Measurements from ENCODE around the gene CNOT1. TPM values are rescaled to one million over a fixed set of nuclear protein-coding genes. Genes with fewer than 3 reads are reported as not detected.

The CNOT1 gene
- total RNA-seq, 1 experiment from 2014 or later: 135 TPM

DNA sequence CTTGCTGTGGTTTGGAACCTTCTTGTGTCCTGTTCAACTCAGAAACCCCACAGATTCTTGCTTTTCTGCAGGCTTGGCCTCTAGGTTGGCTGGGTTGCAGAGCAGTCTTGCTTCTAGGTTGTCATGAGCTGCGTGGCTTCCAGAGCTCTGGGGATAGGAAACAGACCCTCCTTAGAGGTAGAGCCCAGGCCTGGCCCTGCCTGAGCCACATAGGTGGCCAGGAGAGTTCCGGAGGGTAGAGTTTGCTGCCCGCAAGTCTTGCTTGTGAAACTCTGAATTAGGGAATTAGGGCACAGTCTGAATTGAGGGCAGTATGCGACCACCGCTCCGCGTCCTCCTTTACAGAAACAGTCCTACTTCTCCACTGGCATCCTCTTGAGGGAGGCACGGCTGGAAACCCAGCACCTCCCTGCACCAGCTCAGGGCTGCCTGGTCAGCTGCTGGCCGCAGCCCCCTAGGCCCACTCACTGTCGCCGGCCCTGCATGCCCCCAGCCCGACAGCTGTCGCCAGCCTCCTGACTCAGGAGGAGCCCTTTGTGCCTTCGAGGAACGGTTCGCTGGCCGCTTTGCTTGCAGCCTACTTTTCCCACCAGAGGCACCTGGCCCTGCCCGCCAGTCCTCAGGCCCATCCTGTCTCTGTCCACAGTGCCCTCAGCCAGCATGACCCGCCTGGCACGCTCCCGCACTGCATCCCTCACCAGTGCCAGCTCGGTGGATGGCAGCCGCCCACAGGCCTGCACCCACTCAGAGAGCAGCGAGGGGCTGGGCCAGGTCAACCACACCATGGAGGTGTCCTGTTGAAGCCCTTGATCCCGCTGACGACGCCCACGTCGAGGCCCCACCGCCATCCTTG, 118.6 kb downstream of the CNOT1 start:
- intact Hi-C loops (cut with micrococcal nuclease): loop anchor here (10.0 kb wide), 1 partner anchor 124 kb away; no protein-coding TSS in a partner anchor
- Histone ChIP-seq H4K20me1 (ENCODE audit: low read length) (no peaks in the 10 kb centered on the region), H3K36me3 (ENCODE audit: low read depth, low read length) (no peaks in the 10 kb centered on the region), H3F3A (ENCODE audit: low read length, unreplicated experiment) (no peaks in the 10 kb centered on the region), H3K4me1 (ENCODE audit: insufficient read depth, low read length) (no peaks in the 10 kb centered on the region), H3K79me2 (ENCODE audit: low read length) (peaks cover 20% of the 10 kb centered on the region), H3K4me2 (ENCODE audit: low read length) (no peak overlapping the region), H3K9me3 (ENCODE audit: low read length) (no peaks in the 10 kb centered on the region), H3K27ac (ENCODE audit: low read length) (no peak overlapping the region), H3K9ac (ENCODE audit: low read length) (no peak overlapping the region), H2AFZ (ENCODE audit: low read length) (no peak overlapping the region), H3K27me3 (ENCODE audit: low read length) (no peaks in the 10 kb centered on the region), H3K4me3 (ENCODE audit: low read length) (no peak overlapping the region), H3K9me2 (replicated peaks; ENCODE audit: low read length) (no peaks in the 10 kb centered on the region)
- ATAC-seq (no peak), DNase-seq (no peak)
- no TSS peak for BruUV-seq (replicated peaks)
- TF ChIP-seq EZH2phosphoT487 (IDR thresholded peaks at IDR 0.05; ENCODE audit: borderline replicate concordance, low read length) (no peak), EZH2 (IDR thresholded peaks at IDR 0.05; ENCODE audit: low read length, unreplicated experiment) (no peak)
- TF ChIP-seq, protein P1, sequence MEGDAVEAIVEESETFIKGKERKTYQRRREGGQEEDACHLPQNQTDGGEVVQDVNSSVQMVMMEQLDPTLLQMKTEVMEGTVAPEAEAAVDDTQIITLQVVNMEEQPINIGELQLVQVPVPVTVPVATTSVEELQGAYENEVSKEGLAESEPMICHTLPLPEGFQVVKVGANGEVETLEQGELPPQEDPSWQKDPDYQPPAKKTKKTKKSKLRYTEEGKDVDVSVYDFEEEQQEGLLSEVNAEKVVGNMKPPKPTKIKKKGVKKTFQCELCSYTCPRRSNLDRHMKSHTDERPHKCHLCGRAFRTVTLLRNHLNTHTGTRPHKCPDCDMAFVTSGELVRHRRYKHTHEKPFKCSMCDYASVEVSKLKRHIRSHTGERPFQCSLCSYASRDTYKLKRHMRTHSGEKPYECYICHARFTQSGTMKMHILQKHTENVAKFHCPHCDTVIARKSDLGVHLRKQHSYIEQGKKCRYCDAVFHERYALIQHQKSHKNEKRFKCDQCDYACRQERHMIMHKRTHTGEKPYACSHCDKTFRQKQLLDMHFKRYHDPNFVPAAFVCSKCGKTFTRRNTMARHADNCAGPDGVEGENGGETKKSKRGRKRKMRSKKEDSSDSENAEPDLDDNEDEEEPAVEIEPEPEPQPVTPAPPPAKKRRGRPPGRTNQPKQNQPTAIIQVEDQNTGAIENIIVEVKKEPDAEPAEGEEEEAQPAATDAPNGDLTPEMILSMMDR (conservative IDR thresholded peaks at IDR 0.05; ENCODE audit: low read depth, low read length): no peak
- CTCF ChIA-PET: no interaction called here
- POLR2A ChIA-PET (ENCODE audit: unreplicated experiment): no interaction called here

GRCh38 chr16:58510097-58510775, 119.4 kb downstream of the CNOT1 start:
- H3K4me2 ChIP-seq (ENCODE audit: low read length): no peak overlapping the region
- BruUV-seq (replicated peaks): no TSS peak
- ChIA-PET CTCF (no interaction called here), POLR2A (ENCODE audit: unreplicated experiment) (no interaction called here)
- DNase-seq: no peak
- no peaks in the 10 kb centered on the region for H3K9me3 ChIP-seq (ENCODE audit: low read length)
- no peaks in the 10 kb centered on the region for H3F3A ChIP-seq (ENCODE audit: low read length, unreplicated experiment)
- no peak overlapping the region for H3K27ac ChIP-seq (ENCODE audit: low read length)
- H2AFZ ChIP-seq (ENCODE audit: low read length): no peak overlapping the region
- no peaks in the 10 kb centered on the region for H4K20me1 ChIP-seq (ENCODE audit: low read length)
- no peak for ATAC-seq
- H3K79me2 ChIP-seq (ENCODE audit: low read length): peaks cover 20% of the 10 kb centered on the region
- no peaks in the 10 kb centered on the region for H3K4me1 ChIP-seq (ENCODE audit: insufficient read depth, low read length)
- no peak for TF ChIP-seq EZH2phosphoT487 (IDR thresholded peaks at IDR 0.05; ENCODE audit: borderline replicate concordance, low read length)
- TF ChIP-seq, protein P1 (conservative IDR thresholded peaks at IDR 0.05; ENCODE audit: low read depth, low read length): no peak
- no peak for TF ChIP-seq EZH2 (IDR thresholded peaks at IDR 0.05; ENCODE audit: low read length, unreplicated experiment)
- H3K27me3 ChIP-seq (ENCODE audit: low read length): no peaks in the 10 kb centered on the region
- H3K36me3 ChIP-seq (ENCODE audit: low read depth, low read length): no peaks in the 10 kb centered on the region
- H3K9me2 ChIP-seq (replicated peaks; ENCODE audit: low read length): no peaks in the 10 kb centered on the region
- intact Hi-C loops (cut with micrococcal nuclease): loop anchor here (10.0 kb wide), 1 partner anchor 125 kb away; no protein-coding TSS in a partner anchor
- H3K9ac ChIP-seq (ENCODE audit: low read length): no peak overlapping the region
- H3K4me3 ChIP-seq (ENCODE audit: low read length): no peak overlapping the region
